GM18858 (cell line): Measurements from ENCODE around the gene MOB3C.

ENCODE experiments used
- ATAC-seq: cut with Tn5 transposase; IDR thresholded peaks from one replicate; pipeline ENCODE4 v1.9.1; 2021; ENCODE audit not compliant: unreplicated experiment

Gene MOB3C

GRCh38 chr1:46607345-46608130, 9.1 kb downstream of the MOB3C start:
- ATAC-seq, result no peak

GRCh38 chr1:46606255-46606965, 10.2 kb downstream of the MOB3C start:
- ATAC-seq, result no peak

GRCh38 chr1:46605232-46605631, 11.4 kb downstream of the MOB3C start:
- no peak for ATAC-seq

GRCh38 chr1:46603858-46604549, 12.6 kb downstream of the MOB3C start, which contains the start of gene MKNK1:
MKNK1 (minus strand) TSS chr1:46604268; CDS start chr1:46583327, 20,941 bp downstream.
- peak; percentile 82 for ATAC-seq

GRCh38 chr1:46603481-46603857, 13.1 kb downstream of the MOB3C start:
- no peak for ATAC-seq

GRCh38 chr1:46601257-46602007, 15.2 kb downstream of the MOB3C start:
- no peak for ATAC-seq

- no peak for ATAC-seq
Measured at GRCh38 chr1:46599059-46599970, 17.3 kb downstream of the MOB3C start.

GRCh38 chr1:46596846-46597245, 19.8 kb downstream of the MOB3C start:
- ATAC-seq, result no peak

GRCh38 chr1:46596036-46596435, 20.6 kb downstream of the MOB3C start:
- ATAC-seq, result no peak

- ATAC-seq, result no peak
Measured at GRCh38 chr1:46595127-46595526, 21.5 kb downstream of the MOB3C start.

- no peak for ATAC-seq
Measured at GRCh38 chr1:46594063-46594462, 22.5 kb downstream of the MOB3C start.

GRCh38 chr1:46592823-46593222, 23.8 kb downstream of the MOB3C start:
- ATAC-seq, result no peak

- no peak for ATAC-seq
Measured at GRCh38 chr1:46589529-46589928, 27.1 kb downstream of the MOB3C start.

GRCh38 chr1:46587069-46587468, 29.5 kb downstream of the MOB3C start:
- no peak for ATAC-seq

GRCh38 chr1:46585312-46585938, 31.2 kb downstream of the MOB3C start:
- no peak for ATAC-seq

GRCh38 chr1:46583494-46583893, 33.1 kb downstream of the MOB3C start:
- no peak for ATAC-seq

- ATAC-seq, result no peak
Measured at GRCh38 chr1:46582972-46583371, 33.6 kb downstream of the MOB3C start.

GRCh38 chr1:46581681-46582455, 34.7 kb downstream of the MOB3C start:
- ATAC-seq, result no peak
